H9 (cell line): ENCODE results near the gene LSM3. TPM values are rescaled to one million over a fixed set of nuclear protein-coding genes. Genes with fewer than 3 reads are reported as not detected.

Experiments
- DNase-seq: peaks from one replicate; pipeline ENCODE4 v3.0.0-alpha.2; 2017
- H2AFZ ChIP-seq: one replicate; pipeline ENCODE4 v1.6.1; 2013; ENCODE audit warnings: mild to moderate bottlenecking, low read length, control low read depth, moderate library complexity
- H2AK5ac ChIP-seq: 2 replicates; pipeline ENCODE4 v1.6.1; 2013; ENCODE audit warnings: low read length, control low read depth, mixed read lengths; ENCODE audit not compliant: insufficient read length
- H2BK120ac ChIP-seq: one replicate; pipeline ENCODE4 v1.6.1; 2013; ENCODE audit warnings: low read depth, mild to moderate bottlenecking, low read length, control low read depth, inconsistent platforms; ENCODE audit not compliant: poor library complexity, severe bottlenecking
- H2BK12ac ChIP-seq: 2 replicates; pipeline ENCODE4 v1.6.1; 2013; ENCODE audit warnings: low read length, control low read depth, mixed read lengths, low read depth; ENCODE audit not compliant: insufficient read length
- H2BK15ac ChIP-seq: 2 replicates; pipeline ENCODE4 v1.6.1; 2013; ENCODE audit warnings: low read depth, low read length, control low read depth
- H2BK20ac ChIP-seq: one replicate; pipeline ENCODE4 v1.6.1; 2013; ENCODE audit warnings: low read depth, mild to moderate bottlenecking, low read length, control low read depth, inconsistent platforms; ENCODE audit not compliant: poor library complexity, severe bottlenecking
- H2BK5ac ChIP-seq: 2 replicates; pipeline ENCODE4 v1.6.1; 2013; ENCODE audit warnings: low read length, control low read depth, mixed read lengths; ENCODE audit not compliant: insufficient read length
- H3K14ac ChIP-seq: 2 replicates; pipeline ENCODE4 v1.6.1; 2013; ENCODE audit warnings: low read length, control low read depth; ENCODE audit not compliant: insufficient read depth
- H3K18ac ChIP-seq: 2 replicates; pipeline ENCODE4 v1.6.1; 2013; ENCODE audit warnings: low read depth, mild to moderate bottlenecking, mixed read lengths, low read length, control low read depth; ENCODE audit not compliant: insufficient read length
- H3K23ac ChIP-seq: 2 replicates; pipeline ENCODE4 v1.6.1; 2013; ENCODE audit warnings: low read length, control low read depth, mixed read lengths, low read depth; ENCODE audit not compliant: insufficient read length
- H3K23me2 ChIP-seq: 2 replicates; pipeline ENCODE4 v1.6.1; 2013; ENCODE audit warnings: low read depth, mild to moderate bottlenecking, mixed read lengths, low read length, control low read depth; ENCODE audit not compliant: insufficient read length, poor library complexity, severe bottlenecking
- H3K27ac ChIP-seq: 2 replicates; pipeline ENCODE4 v1.5.1; 2013; ENCODE audit warnings: low read length, control low read depth, mixed read lengths, low read depth; ENCODE audit not compliant: insufficient read length
- H3K27me3 ChIP-seq: 2 replicates; pipeline ENCODE4 v1.6.1; 2013; ENCODE audit warnings: low read length, control low read depth, inconsistent platforms; ENCODE audit not compliant: insufficient read depth
- H3K4ac ChIP-seq: 2 replicates; pipeline ENCODE4 v1.6.1; 2013; ENCODE audit warnings: low read depth, mild to moderate bottlenecking, control low read depth, inconsistent platforms, low read length, moderate library complexity
- H3K4me1 ChIP-seq: 2 replicates; pipeline ENCODE4 v1.6.1; 2013; ENCODE audit warnings: low read length, control low read depth, inconsistent platforms; ENCODE audit not compliant: insufficient read depth
- H3K4me2 ChIP-seq: 2 replicates; pipeline ENCODE4 v1.6.1; 2013; ENCODE audit warnings: low read length, control low read depth, mixed read lengths; ENCODE audit not compliant: insufficient read length, insufficient read depth
- H3K56ac ChIP-seq: 2 replicates; pipeline ENCODE4 v1.6.1; 2013; ENCODE audit warnings: low read depth, mild to moderate bottlenecking, mixed read lengths, low read length, control low read depth; ENCODE audit not compliant: insufficient read length
- H3K79me1 ChIP-seq: 2 replicates; pipeline ENCODE4 v1.6.1; 2013; ENCODE audit warnings: low read depth, mild to moderate bottlenecking, moderate library complexity, low read length, control low read depth, inconsistent platforms; ENCODE audit not compliant: insufficient read depth, poor library complexity, severe bottlenecking
- H3K79me2 ChIP-seq: 2 replicates; pipeline ENCODE4 v1.6.1; 2013; ENCODE audit warnings: low read length, control low read depth, inconsistent platforms; ENCODE audit not compliant: insufficient read depth
- H3K9ac ChIP-seq: 2 replicates; pipeline ENCODE4 v1.6.1; 2013; ENCODE audit warnings: low read length, control low read depth, mixed read lengths; ENCODE audit not compliant: insufficient read length; ENCODE audit errors: extremely low read depth
- H3K9me3 ChIP-seq: one replicate; pipeline ENCODE4 v1.6.1; 2013; ENCODE audit warnings: low read depth, low read length, inconsistent platforms; ENCODE audit not compliant: control insufficient read depth
- H3T11ph ChIP-seq: one replicate; pipeline ENCODE4 v1.6.1; 2013; ENCODE audit warnings: mild to moderate bottlenecking, low read length, control low read depth, inconsistent platforms
- H4K20me1 ChIP-seq: one replicate; pipeline ENCODE4 v1.6.1; 2013; ENCODE audit not compliant: control insufficient read depth, insufficient read length, insufficient read depth
- H4K5ac ChIP-seq: 2 replicates; pipeline ENCODE4 v1.6.1; 2013; ENCODE audit warnings: low read depth, mild to moderate bottlenecking, mixed read lengths, low read length, control low read depth; ENCODE audit not compliant: insufficient read length
- H4K8ac ChIP-seq: replicated peaks from 2 replicates; pipeline ENCODE4 v1.6.1; 2013; ENCODE audit warnings: low read length, control low read depth, mixed read lengths, low read depth; ENCODE audit not compliant: insufficient read length
- H4K91ac ChIP-seq: 2 replicates; pipeline ENCODE4 v1.6.1; 2013; ENCODE audit warnings: low read depth, mild to moderate bottlenecking, moderate library complexity, mixed read lengths, low read length, control low read depth; ENCODE audit not compliant: insufficient read length
- H3K27ac Mint-ChIP-seq, 3 experiments: 2 replicates in 2 of 3; 3 replicates in 1 of 3; pipeline ENCODE4 v1.8.0; 2020 to 2021; ENCODE audit warnings: mixed read lengths in 3 of 3, mild to moderate bottlenecking in 1 of 3, moderate library complexity in 1 of 3
- H3K27me3 Mint-ChIP-seq: 2 replicates; pipeline ENCODE4 v1.8.0; 2021; ENCODE audit warnings: low read depth, mild to moderate bottlenecking, moderate library complexity, mixed read lengths
- H3K36me3 Mint-ChIP-seq, 3 experiments: 2 replicates in 2 of 3; 3 replicates in 1 of 3; pipeline ENCODE4 v1.8.0; 2020 to 2021; ENCODE audit warnings: low read depth in 3 of 3, mixed read lengths in 3 of 3; ENCODE audit not compliant: insufficient read depth in 1 of 3
- H3K4me1 Mint-ChIP-seq, 2 experiments: 2 replicates each; pipeline ENCODE4 v1.8.0; 2020; ENCODE audit warnings: mixed read lengths in 2 of 2
- H3K4me3 Mint-ChIP-seq, 2 experiments: 2 replicates in 1 of 2; 3 replicates in 1 of 2; pipeline ENCODE4 v1.8.0; 2020 to 2021; ENCODE audit warnings: mild to moderate bottlenecking in 2 of 2, mixed read lengths in 2 of 2, moderate library complexity in 1 of 2
- H3K9me3 Mint-ChIP-seq, 2 experiments: 2 replicates in 1 of 2; 3 replicates in 1 of 2; pipeline ENCODE4 v1.8.0; 2020; ENCODE audit warnings: mild to moderate bottlenecking in 2 of 2, mixed read lengths in 2 of 2, moderate library complexity in 1 of 2
- CTCF ChIP-seq: fragments of 200-600 bp; sonication (generic); conservative IDR thresholded peaks from 3 replicates; pipeline ENCODE4 v1.8.0; 2021; ENCODE audit warnings: antibody characterized with exemption, mild to moderate bottlenecking
- WGBS: extraction: QIAGEN DNeasy Blood & Tissue Kit; methylation state at CpG from one replicate; pipeline ENCODE4 v1.1.7; 2013; ENCODE audit warnings: missing lambda C conversion rate, low lambda C conversion rate, mixed read lengths; ENCODE audit not compliant: insufficient read length; ENCODE audit errors: extremely low coverage; 5-methylcytosine and 5-hydroxymethylcytosine counted together
- total RNA-seq: library from RNA; stranded (reverse); gene quantifications from 2 replicates; pipeline ENCODE4 v1.2.1, GENCODE V29; 2021

The LSM3 gene
- total RNA-seq, 1 experiment from 2014 or later, result 24.4 TPM

GRCh38 chr3:14166877-14167603 lies 11.6 kb upstream of the LSM3 start:
- no peak overlapping the region for H3K27ac ChIP-seq
- no peak overlapping the region for H3K4me3 Mint-ChIP-seq
- H3K18ac ChIP-seq, result no peak overlapping the region
- no peak overlapping the region for H3K14ac ChIP-seq
- no peaks in the 10 kb centered on the region for H3K4me1 ChIP-seq
- H3K27me3 ChIP-seq, result no peaks in the 10 kb centered on the region
- H3K23ac ChIP-seq, result no peak overlapping the region
- no peaks in the 10 kb centered on the region for H3K27me3 Mint-ChIP-seq
- H3K9ac ChIP-seq, result no peak overlapping the region
- H3K27ac Mint-ChIP-seq, result 0 out of 7 replicates have a peak overlapping the region, but pooled peaks of 1 of the 3 experiments have one; percentile 56
- no peaks in the 10 kb centered on the region for H3K23me2 ChIP-seq
- WGBS, result no CpG with 5 or more reads among the region's 9 CpGs
- DNase-seq, result no peak
- H3T11ph ChIP-seq, result no peak overlapping the region
- H3K36me3 Mint-ChIP-seq, result peaks cover 61 to 96% (median 86%) of the 10 kb centered on the region in 3 experiments; a peak in 6 of 7 replicates
- H2BK12ac ChIP-seq, result no peak overlapping the region
- H2BK20ac ChIP-seq, result no peak overlapping the region
- H2BK15ac ChIP-seq, result no peak overlapping the region
- no peak overlapping the region for H3K4me2 ChIP-seq
- no peak overlapping the region for H2BK5ac ChIP-seq
- H4K8ac ChIP-seq, result no peak overlapping the region
- no peak overlapping the region for H4K5ac ChIP-seq
- no peaks in the 10 kb centered on the region for H4K20me1 ChIP-seq
- H4K91ac ChIP-seq, result no peak overlapping the region
- H3K4ac ChIP-seq, result no peak overlapping the region
- no peaks in the 10 kb centered on the region for H3K9me3 ChIP-seq
- H3K79me2 ChIP-seq, result no peaks in the 10 kb centered on the region
- peaks cover 0 to 6% of the 10 kb centered on the region in 2 experiments; a peak in 3 of 5 replicates for H3K9me3 Mint-ChIP-seq
- H2AFZ ChIP-seq, result no peak overlapping the region
- no peaks in the 10 kb centered on the region for H3K4me1 Mint-ChIP-seq
- no peak overlapping the region for H2AK5ac ChIP-seq
- no peak for TF ChIP-seq CTCF
- no peaks in the 10 kb centered on the region for H3K79me1 ChIP-seq
- H2BK120ac ChIP-seq, result no peak overlapping the region
- H3K56ac ChIP-seq, result no peak overlapping the region
